Endothelial cell of umbilical vein (primary cell): Measurements from ENCODE around the gene ALOX15B. TPM values are rescaled to one million over a fixed set of nuclear protein-coding genes. Genes with fewer than 3 reads are reported as not detected.

Experiments used
- BruUV-seq: library from RNA; stranded (reverse); fragments of 400-500 nt; replicated peaks from 2 replicates; lab custom pipeline; 2021; lab: Mats Ljungman, UMichigan
- CTCF ChIA-PET: fragments of 300-600, 350-600 bp; sonication (Branson Sonifier 250); formaldehyde crosslinking; loops from one replicate; lab custom pipeline; 2021; ENCODE audit warnings: antibody characterized with exemption, inconsistent platforms; lab: Charles Lee
- POLR2A ChIA-PET: fragments of 300-600, 350-600 bp; sonication (Branson Sonifier 250); formaldehyde crosslinking; loops from one replicate; lab custom pipeline; 2021; ENCODE audit warnings: antibody characterized with exemption, inconsistent platforms; lab: Charles Lee
- DNase-seq: peaks from one replicate; pipeline ENCODE4 v3.0.0-alpha.2; 2011; ENCODE audit warnings: low read depth, low spot score
- FAIRE-seq: peaks from 2 replicates; lab custom pipeline; 2011; peaks lifted over from hg19 to GRCh38; lab: Jason Lieb, UNC
- H2AFZ ChIP-seq: 2 replicates; pipeline ENCODE4 v1.6.0; 2012; ENCODE audit warnings: low read depth, low read length, control low read depth, inconsistent platforms
- H3K27ac ChIP-seq: 2 replicates; pipeline ENCODE4 v1.5.1; 2011; ENCODE audit warnings: low read depth, mild to moderate bottlenecking, control low read depth, low read length, moderate library complexity; ENCODE audit not compliant: insufficient read depth
- H3K27me3 ChIP-seq, 2 experiments: 2 replicates each; pipeline versions ENCODE4 v1.6.0 to v1.6.1; 2011; ENCODE audit warnings: low read length in 2 of 2, mixed read lengths in 1 of 2; ENCODE audit not compliant: control insufficient read depth in 2 of 2, insufficient read depth in 2 of 2
- H3K36me3 ChIP-seq, 2 experiments: 2 replicates in 1 of 2; 3 replicates in 1 of 2; pipeline ENCODE4 v1.5.1; 2011; ENCODE audit warnings: low read length in 2 of 2, mild to moderate bottlenecking in 1 of 2, moderate library complexity in 1 of 2; ENCODE audit not compliant: control insufficient read depth in 2 of 2, insufficient read depth in 2 of 2; ENCODE audit errors: extremely low read depth in 1 of 2
- H3K4me1 ChIP-seq: 3 replicates; pipeline ENCODE4 v1.5.1; 2011; ENCODE audit warnings: mild to moderate bottlenecking, low read length; ENCODE audit not compliant: control insufficient read depth, insufficient read depth; ENCODE audit errors: extremely low read depth
- H3K4me2 ChIP-seq: 2 replicates; pipeline ENCODE4 v1.6.1; 2011; ENCODE audit warnings: low read length, control low read depth, mixed read lengths; ENCODE audit not compliant: insufficient read depth
- H3K4me3 ChIP-seq, 3 experiments: fragments of 200-600 bp in 1 of 3; sonication (generic), shearing (Covaris generic) in 1 of 3; replicated peaks in 1 of 3; 2 replicates each; pipeline ENCODE4 v1.5.1; 2011 to 2016; ENCODE audit warnings: control low read depth in 3 of 3, low read length in 3 of 3, mild to moderate bottlenecking in 2 of 3, inconsistent platforms in 1 of 3, low read depth in 1 of 3, moderate library complexity in 1 of 3; ENCODE audit not compliant: insufficient read depth in 1 of 3
- H3K79me2 ChIP-seq: 2 replicates; pipeline ENCODE4 v1.6.0; 2012; ENCODE audit warnings: low read length, inconsistent platforms; ENCODE audit not compliant: control insufficient read depth, insufficient read depth
- H3K9ac ChIP-seq: replicated peaks from 2 replicates; pipeline ENCODE3; 2011; ENCODE audit warnings: low read length, control low read depth; ENCODE audit not compliant: insufficient read depth; ENCODE audit errors: extremely low read depth
- H3K9me1 ChIP-seq: replicated peaks from 3 replicates; pipeline ENCODE4 v1.6.0; 2011; ENCODE audit warnings: mild to moderate bottlenecking, low read length; ENCODE audit not compliant: control insufficient read depth, insufficient read depth; ENCODE audit errors: extremely low read depth
- H3K9me3 ChIP-seq: replicated peaks from 2 replicates; pipeline ENCODE4 v1.5.1; 2012; ENCODE audit warnings: low read length, inconsistent platforms; ENCODE audit not compliant: control insufficient read depth, insufficient read depth
- H4K20me1 ChIP-seq: replicated peaks from 2 replicates; pipeline ENCODE3; 2011; ENCODE audit warnings: mild to moderate bottlenecking, low read length; ENCODE audit not compliant: control insufficient read depth, insufficient read depth; ENCODE audit errors: extremely low read depth
- EZH2 ChIP-seq: IDR thresholded peaks from 2 replicates; pipeline ENCODE4 v1.6.1; 2012; ENCODE audit warnings: borderline replicate concordance, low read depth, mild to moderate bottlenecking, moderate library complexity, low read length, inconsistent platforms; ENCODE audit not compliant: severe bottlenecking
- FOS ChIP-seq: IDR thresholded peaks from 2 replicates; pipeline ENCODE4 v1.6.1; 2011; ENCODE audit warnings: mild to moderate bottlenecking, low read length, moderate library complexity, borderline replicate concordance; ENCODE audit not compliant: insufficient read depth
- GATA2 ChIP-seq: IDR thresholded peaks from 2 replicates; pipeline ENCODE4 v1.7.0; 2011; ENCODE audit warnings: low read depth, mild to moderate bottlenecking, moderate library complexity, mixed read lengths, low read length; ENCODE audit not compliant: insufficient read length, insufficient read depth
- JUN ChIP-seq: IDR thresholded peaks from 2 replicates; pipeline ENCODE4 v1.6.1; 2011; ENCODE audit warnings: borderline replicate concordance, low read depth; ENCODE audit not compliant: insufficient read length, insufficient read depth
- MYC ChIP-seq: IDR thresholded peaks from one replicate; pipeline ENCODE4 v1.6.1; 2011; ENCODE audit warnings: mild to moderate bottlenecking, low read depth, low read length
- POLR2AphosphoS5 ChIP-seq: IDR thresholded peaks from 2 replicates; pipeline ENCODE4 v1.6.1; 2012; ENCODE audit warnings: low read depth, mild to moderate bottlenecking, control low read depth, low read length, moderate library complexity; ENCODE audit not compliant: insufficient read depth
- dilution Hi-C: fragments of 300-500 bp; cut with MboI; formaldehyde crosslinking; loops from one replicate; pipeline ENCODE4 v1.15.0; 2019; ENCODE audit warnings: low sequenced_read_pairs; ENCODE audit not compliant: extremely low pct_ligation_motif_present
- intact Hi-C: fragments of 100-400 bp; cut with micrococcal nuclease; formaldehyde crosslinking; loops from one replicate; pipeline ENCODE4 v1.10.0; 2022
- polyA plus RNA-seq, 4 experiments: library from polyadenylated mRNA; depleted of rRNA in 3 of 4; stranded (reverse) in 3 of 4; unstranded in 1 of 4; fragments of >200 nt; gene quantifications; 2 replicates each; pipeline versions ENCODE4 v1.2.1 to v1.2.3, GENCODE V29; 2011 to 2012; ENCODE audit warnings: missing spikeins in 1 of 4
- total RNA-seq: library from RNA; stranded (reverse); gene quantifications from 2 replicates; pipeline ENCODE4 v1.2.3, GENCODE V29; 2021

Gene ALOX15B
- total and polyA plus RNA-seq, 2 donors (not counting 3 experiments of a cell fraction or from before 2014, with no cell fraction given): not detected

- H3K36me3 ChIP-seq: no peaks in the 10 kb centered on the region
- FAIRE-seq: no peak
- no peak for DNase-seq
- no peaks in the 10 kb centered on the region for H3K9me1 ChIP-seq
- intact Hi-C loops (no loop called here), dilution Hi-C loops (no loop called here)
- no peaks in the 10 kb centered on the region for H3K79me2 ChIP-seq
- H4K20me1 ChIP-seq: no peaks in the 10 kb centered on the region
- no peak overlapping the region for H2AFZ ChIP-seq
- CTCF ChIA-PET: interaction anchor here (0.9 to 4.5 kb wide), 4 partner anchors 12 to 39 kb away, joined by 3 to 29 read pairs (median 20); no protein-coding TSS in a partner anchor
- H3K27me3 ChIP-seq: peaks cover 6 to 20% of the 10 kb centered on the region in 2 experiments
- BruUV-seq: no TSS peak
- H3K9ac ChIP-seq: no peak overlapping the region
- no peak overlapping the region for H3K4me3 ChIP-seq
- POLR2A ChIA-PET: no interaction called here
- no peaks in the 10 kb centered on the region for H3K4me1 ChIP-seq
- TF ChIP-seq EZH2 (no peak), GATA2 (no peak), POLR2AphosphoS5 (no peak), JUN (no peak), FOS (no peak), MYC (no peak)
- no peak overlapping the region for H3K4me2 ChIP-seq
- H3K9me3 ChIP-seq: no peaks in the 10 kb centered on the region
- no peak overlapping the region for H3K27ac ChIP-seq
Measured at GRCh38 chr17:8019166-8019565, 19.7 kb upstream of the ALOX15B start.
